Measurements from ENCODE around the gene MIPOL1. TPM values are rescaled to one million over a fixed set of nuclear protein-coding genes. Genes with fewer than 3 reads are reported as not detected.

MIPOL1 gene
- total and polyA plus RNA-seq, 2 of the 13 experiments (the other 11 are each of a cell fraction or from before 2014, with no cell fraction given) = 8.6 to 34.2 TPM

DNA sequence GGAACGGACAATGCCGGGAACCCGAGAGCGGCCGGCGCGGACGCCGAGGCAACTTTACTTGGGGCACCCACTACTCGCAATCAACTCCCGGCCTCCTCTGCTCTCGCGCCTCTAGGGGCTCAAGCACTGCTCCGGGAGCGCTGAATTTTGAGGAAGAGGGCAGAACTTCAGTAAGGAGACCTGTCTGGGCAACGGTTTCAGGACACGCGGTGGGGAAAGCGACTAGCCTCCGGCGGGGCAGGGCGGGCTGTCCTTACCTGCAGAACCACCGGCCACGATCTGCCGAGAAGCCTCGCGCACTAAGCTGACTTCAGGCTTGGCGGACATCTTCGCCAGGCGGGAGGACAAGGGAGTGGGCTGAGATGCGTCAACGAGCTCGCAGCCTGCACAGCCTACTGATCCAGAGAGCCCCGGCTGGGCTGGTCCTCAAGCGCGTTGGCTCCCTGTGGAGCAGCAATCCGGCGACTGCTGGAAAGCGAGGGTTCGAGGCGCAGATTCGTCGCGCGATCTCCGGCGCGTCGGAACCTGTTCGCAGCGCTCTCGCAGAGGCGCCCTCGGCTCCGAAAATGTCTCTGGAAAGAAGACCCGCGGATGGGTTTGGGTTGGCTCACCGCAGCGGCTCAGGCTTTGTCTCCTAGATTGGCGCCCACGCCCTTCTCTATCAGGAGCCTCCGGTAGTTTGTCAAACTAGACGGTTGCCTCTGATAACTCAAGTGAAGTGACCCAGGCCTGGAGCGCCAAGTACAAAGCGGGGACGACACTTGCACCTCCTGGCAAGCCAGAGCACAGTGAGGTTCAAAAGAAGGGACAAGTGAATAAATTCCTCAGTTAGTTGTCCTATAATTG, 25.5 kb upstream of the MIPOL1 start, which contains the start of gene SLC25A21 (continued):
- TF ChIP-seq, protein P1, sequence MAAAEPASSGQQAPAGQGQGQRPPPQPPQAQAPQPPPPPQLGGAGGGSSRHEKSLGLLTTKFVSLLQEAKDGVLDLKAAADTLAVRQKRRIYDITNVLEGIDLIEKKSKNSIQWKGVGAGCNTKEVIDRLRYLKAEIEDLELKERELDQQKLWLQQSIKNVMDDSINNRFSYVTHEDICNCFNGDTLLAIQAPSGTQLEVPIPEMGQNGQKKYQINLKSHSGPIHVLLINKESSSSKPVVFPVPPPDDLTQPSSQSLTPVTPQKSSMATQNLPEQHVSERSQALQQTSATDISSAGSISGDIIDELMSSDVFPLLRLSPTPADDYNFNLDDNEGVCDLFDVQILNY (CRISPR knock-in tag; conservative IDR thresholded peaks at IDR 0.05) = peak; percentile 81
- peak; percentile 56 for TF ChIP-seq HNF4A (CRISPR knock-in tag; IDR thresholded peaks at IDR 0.05)
- no peak for TF ChIP-seq HNRNPK (IDR thresholded peaks at IDR 0.05; ENCODE audit: low read depth, low read length, poor library complexity, severe bottlenecking)
- peak; percentile 59 for TF ChIP-seq RARA (CRISPR knock-in tag; IDR thresholded peaks at IDR 0.05)
- TF ChIP-seq HNF4G (IDR thresholded peaks at IDR 0.05; ENCODE audit: borderline replicate concordance, low read depth, low read length) = peak; percentile 52; the same call in 1 of the 2 replicates
- TF ChIP-seq HNF4G (CRISPR knock-in tag; IDR thresholded peaks at IDR 0.05; ENCODE audit: borderline replicate concordance, low read depth) = peak; percentile 92
- TF ChIP-seq ZFP91 (CRISPR knock-in tag; IDR thresholded peaks at IDR 0.05; ENCODE audit: borderline replicate concordance) = peak; percentile 97
- TF ChIP-seq ZBTB10 (CRISPR knock-in tag; IDR thresholded peaks at IDR 0.05; ENCODE audit: borderline replicate concordance) = peak; percentile 91; the same call in 1 of the 2 replicates
- TF ChIP-seq, protein P2, sequence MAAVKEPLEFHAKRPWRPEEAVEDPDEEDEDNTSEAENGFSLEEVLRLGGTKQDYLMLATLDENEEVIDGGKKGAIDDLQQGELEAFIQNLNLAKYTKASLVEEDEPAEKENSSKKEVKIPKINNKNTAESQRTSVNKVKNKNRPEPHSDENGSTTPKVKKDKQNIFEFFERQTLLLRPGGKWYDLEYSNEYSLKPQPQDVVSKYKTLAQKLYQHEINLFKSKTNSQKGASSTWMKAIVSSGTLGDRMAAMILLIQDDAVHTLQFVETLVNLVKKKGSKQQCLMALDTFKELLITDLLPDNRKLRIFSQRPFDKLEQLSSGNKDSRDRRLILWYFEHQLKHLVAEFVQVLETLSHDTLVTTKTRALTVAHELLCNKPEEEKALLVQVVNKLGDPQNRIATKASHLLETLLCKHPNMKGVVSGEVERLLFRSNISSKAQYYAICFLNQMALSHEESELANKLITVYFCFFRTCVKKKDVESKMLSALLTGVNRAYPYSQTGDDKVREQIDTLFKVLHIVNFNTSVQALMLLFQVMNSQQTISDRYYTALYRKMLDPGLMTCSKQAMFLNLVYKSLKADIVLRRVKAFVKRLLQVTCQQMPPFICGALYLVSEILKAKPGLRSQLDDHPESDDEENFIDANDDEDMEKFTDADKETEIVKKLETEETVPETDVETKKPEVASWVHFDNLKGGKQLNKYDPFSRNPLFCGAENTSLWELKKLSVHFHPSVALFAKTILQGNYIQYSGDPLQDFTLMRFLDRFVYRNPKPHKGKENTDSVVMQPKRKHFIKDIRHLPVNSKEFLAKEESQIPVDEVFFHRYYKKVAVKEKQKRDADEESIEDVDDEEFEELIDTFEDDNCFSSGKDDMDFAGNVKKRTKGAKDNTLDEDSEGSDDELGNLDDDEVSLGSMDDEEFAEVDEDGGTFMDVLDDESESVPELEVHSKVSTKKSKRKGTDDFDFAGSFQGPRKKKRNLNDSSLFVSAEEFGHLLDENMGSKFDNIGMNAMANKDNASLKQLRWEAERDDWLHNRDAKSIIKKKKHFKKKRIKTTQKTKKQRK (IDR thresholded peaks at IDR 0.05; ENCODE audit: low read length) = no peak
- peak; percentile 79; the same call in 1 of the 2 replicates for TF ChIP-seq ZNF451 (CRISPR knock-in tag; IDR thresholded peaks at IDR 0.05)
- peak; percentile 94; the same call in 1 of the 2 replicates for TF ChIP-seq ZNF20 (CRISPR knock-in tag; IDR thresholded peaks at IDR 0.05)
- no peak for TF ChIP-seq FOXK2 (IDR thresholded peaks at IDR 0.05)
- peak; percentile 98 for TF ChIP-seq NFIB (CRISPR knock-in tag; IDR thresholded peaks at IDR 0.05; ENCODE audit: borderline replicate concordance)
- peak; percentile 87 for TF ChIP-seq YY1 (IDR thresholded peaks at IDR 0.05; ENCODE audit: insufficient read depth, insufficient replicate concordance, low read depth, low read length)
- TF ChIP-seq, protein P3, sequence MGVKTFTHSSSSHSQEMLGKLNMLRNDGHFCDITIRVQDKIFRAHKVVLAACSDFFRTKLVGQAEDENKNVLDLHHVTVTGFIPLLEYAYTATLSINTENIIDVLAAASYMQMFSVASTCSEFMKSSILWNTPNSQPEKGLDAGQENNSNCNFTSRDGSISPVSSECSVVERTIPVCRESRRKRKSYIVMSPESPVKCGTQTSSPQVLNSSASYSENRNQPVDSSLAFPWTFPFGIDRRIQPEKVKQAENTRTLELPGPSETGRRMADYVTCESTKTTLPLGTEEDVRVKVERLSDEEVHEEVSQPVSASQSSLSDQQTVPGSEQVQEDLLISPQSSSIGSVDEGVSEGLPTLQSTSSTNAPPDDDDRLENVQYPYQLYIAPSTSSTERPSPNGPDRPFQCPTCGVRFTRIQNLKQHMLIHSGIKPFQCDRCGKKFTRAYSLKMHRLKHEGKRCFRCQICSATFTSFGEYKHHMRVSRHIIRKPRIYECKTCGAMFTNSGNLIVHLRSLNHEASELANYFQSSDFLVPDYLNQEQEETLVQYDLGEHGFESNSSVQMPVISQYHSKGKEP (CRISPR knock-in tag; IDR thresholded peaks at IDR 0.05) = peak; percentile 84; the same call in 1 of the 2 replicates
- TF ChIP-seq ZNF3 (CRISPR knock-in tag; IDR thresholded peaks at IDR 0.05) = peak; percentile 77; the same call in 1 of the 2 replicates
- TF ChIP-seq ZNF772 (CRISPR knock-in tag; IDR thresholded peaks at IDR 0.05) = peak; percentile 98
